SH-SY5Y (cell line): ENCODE results near the gene MED27.

Source experiments
- GATA2 ChIP-seq: IDR thresholded peaks from 2 replicates; pipeline ENCODE4 v1.6.1; 2011; ENCODE audit warnings: mild to moderate bottlenecking, low read depth, low read length
- GATA3 ChIP-seq: IDR thresholded peaks from 2 replicates; pipeline ENCODE4 v1.6.1; 2011; ENCODE audit warnings: low read depth, mild to moderate bottlenecking, low read length, moderate library complexity

Gene MED27

DNA sequence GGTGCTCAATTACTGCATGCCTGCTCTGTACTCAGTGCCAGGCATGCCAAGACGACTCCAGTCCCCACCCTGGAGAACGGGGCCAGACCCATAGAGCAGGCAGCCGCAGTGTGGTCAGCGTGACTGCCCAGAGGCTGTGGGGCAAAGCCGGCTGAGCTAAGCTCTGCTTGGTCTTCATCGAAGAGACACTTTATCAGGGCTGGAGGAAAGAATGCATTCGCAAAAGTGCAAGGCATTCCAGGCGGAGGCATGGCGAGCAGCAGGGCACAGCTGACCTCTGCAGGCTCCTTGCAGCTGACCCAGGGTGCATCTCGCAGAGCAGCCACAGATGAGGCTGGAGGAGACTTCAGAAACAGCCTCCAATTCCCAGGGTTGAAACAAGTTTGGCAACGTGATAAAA lies 13.6 kb downstream of the MED27 start:
- TF ChIP-seq GATA3 (no peak), GATA2 (no peak)

DNA sequence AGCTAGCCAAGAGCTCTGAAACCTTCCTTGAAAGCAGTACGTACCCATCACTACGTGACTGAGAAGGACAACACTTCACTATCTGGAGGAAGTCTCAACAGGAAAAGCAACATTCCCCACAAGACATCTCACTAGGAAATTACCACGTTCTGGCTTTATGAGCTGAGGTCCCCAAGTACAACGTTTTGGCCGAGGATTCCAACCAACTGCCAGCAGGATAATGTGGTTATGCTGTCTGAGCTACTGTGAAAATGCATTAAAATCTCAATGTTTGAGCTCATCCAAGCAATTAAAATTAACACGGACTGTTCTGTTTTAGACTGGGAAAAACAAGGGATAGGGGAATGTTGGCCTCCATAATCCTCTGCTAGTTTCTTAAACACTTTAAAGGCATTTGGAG lies 16.4 kb downstream of the MED27 start:
- no peak for TF ChIP-seq GATA2
- no peak for TF ChIP-seq GATA3

DNA sequence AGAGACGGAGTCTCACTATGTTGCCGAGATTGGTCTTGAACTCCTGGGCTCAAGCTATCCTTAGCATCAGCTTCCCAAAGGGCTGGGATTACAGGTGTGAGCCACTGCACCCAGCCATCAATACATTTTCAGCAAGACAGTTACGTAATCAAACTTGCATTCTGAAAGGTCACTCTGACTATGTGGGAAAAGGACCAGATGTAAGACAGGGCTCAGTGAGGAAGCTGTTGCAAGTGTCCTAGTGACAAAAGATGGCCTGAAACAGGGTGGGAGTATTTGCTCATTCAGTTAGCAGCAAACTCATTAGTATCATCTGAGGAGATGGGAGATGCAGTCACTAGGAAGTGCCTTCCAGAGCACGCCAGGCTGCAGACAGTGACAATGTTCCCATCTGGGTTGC lies 16.9 kb downstream of the MED27 start:
- TF ChIP-seq GATA2 = no peak
- no peak for TF ChIP-seq GATA3

DNA sequence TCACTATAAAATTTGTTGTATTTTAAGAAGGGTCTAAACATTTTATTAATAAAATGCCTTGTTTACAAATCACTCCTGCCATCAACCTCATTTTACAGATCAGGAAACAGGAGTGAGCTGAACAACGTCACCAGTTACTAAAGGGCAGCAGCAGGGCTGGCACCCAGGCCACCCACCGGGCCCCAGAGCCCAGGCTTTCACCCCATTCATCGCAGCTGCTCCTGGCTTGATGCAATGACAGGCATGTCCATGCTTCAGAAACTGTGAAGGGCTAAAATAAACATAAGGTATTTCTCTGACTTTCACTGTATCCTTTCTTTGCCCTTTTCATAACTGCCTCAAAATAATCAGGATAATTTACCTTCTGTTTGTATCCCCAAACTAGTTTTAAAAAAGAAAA lies 18.1 kb downstream of the MED27 start:
- TF ChIP-seq GATA2 (no peak), GATA3 (no peak)

DNA sequence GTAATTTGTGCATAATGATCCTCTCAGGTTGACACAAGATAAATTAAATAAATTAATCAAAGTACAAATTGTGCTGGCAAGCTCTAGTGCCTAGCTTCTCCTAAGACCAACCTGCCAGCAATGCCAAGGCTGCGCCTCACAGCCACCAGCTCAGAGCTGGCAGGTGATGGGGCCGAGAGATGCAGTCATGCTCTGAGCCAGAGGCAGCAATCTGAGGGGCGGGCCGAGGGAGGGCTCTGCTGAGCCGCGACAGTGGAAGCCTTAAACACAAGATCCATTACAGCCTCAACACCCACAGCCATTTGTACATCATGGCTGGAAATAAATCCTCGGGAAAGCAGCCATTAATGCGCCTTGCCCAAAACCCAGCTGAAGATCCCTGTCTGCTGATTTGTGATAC lies 20.3 kb downstream of the MED27 start:
- no peak for TF ChIP-seq GATA3
- TF ChIP-seq GATA2 = no peak

- no peak for TF ChIP-seq GATA2
- no peak for TF ChIP-seq GATA3
Measured at GRCh38 chr9:132056717-132057560, 22.7 kb downstream of the MED27 start.

DNA sequence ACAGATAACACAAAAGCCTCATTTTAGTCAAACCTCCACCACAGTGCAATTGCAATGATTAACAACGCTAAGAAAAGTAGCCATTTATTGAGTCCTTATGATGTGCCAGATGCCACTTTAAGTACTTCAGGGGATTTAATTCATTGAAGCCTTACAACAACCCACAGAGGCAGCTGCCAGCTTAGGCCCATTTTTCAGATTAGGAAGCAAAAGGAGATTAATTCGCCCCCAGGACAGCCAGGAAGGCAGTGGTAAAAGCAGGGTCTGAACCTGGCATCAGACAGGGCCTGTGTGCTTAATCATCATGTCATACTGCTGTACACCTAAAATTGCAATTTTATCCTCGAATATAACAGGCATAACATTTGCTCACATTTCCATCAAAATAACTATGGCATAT lies 23.9 kb downstream of the MED27 start:
- TF ChIP-seq GATA3 (no peak), GATA2 (no peak)

DNA sequence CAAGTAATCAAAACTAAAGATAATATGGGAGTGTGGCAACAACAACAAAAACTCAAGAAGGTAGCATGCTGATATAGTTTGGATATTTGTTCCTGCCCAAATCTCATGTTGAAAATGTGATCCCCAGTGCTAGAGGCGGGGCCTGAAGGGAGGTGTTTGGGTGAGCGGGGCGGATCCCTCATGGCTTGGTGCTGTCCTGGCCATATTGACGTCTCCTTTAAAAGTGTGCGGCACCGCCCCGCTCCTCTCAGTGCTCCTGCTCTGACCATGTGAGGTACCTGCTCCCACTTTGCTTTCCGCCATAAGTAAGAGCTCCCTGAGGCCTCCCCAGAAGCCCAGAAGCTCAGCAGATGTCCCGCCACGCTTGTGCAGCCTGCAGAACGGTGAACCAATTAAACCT lies 25.6 kb downstream of the MED27 start:
- TF ChIP-seq GATA3 = no peak
- no peak for TF ChIP-seq GATA2

DNA sequence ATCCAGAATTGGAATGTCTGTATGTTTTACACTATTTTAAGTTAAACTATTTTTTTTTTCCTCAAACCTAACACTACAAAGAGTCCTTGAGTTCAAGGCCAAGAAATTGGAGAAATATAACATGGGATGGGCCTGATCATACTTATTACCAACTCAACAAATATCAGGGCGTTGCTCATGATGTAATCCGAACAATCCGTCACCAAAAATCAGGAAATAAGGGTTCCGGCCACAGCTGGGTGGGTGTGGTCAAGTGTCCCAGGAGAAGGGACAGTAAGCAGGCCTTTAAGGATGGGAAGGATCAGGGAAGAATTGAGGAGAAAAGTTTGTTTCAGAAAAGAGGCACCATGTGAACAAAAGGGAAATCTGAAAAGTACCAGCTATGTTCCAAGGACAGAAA lies 29.8 kb downstream of the MED27 start:
- no peak for TF ChIP-seq GATA3
- no peak for TF ChIP-seq GATA2

- TF ChIP-seq GATA3 (no peak), GATA2 (no peak)
Measured at GRCh38 chr9:132049323-132049882, 30.3 kb downstream of the MED27 start.

DNA sequence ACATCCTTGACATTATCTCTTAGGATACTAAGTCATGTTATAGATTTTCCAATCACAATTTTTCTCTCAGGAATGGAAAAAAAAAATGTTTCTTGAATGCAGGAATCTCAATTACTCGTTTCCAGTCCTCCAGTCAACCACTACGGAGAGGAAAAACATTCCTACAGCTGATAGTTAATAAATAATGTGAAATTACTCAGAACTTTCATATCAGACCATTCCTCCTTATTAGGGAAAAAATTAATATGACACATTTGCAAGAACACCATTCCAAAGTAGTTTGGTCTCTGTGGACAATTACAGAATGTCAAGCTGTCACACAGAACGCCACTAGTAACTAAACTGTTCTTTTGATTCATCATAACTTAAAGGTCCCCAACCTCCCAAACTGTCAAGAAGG lies 31.5 kb downstream of the MED27 start:
- TF ChIP-seq GATA2 (no peak), GATA3 (no peak)

- TF ChIP-seq GATA2 (no peak), GATA3 (no peak)
Measured at GRCh38 chr9:132046456-132046855, 33.2 kb downstream of the MED27 start.

- TF ChIP-seq GATA2 (no peak), GATA3 (no peak)
Measured at GRCh38 chr9:132044176-132044875, 35.3 kb downstream of the MED27 start.

GRCh38 chr9:132043708-132044107 lies 36.0 kb downstream of the MED27 start:
- TF ChIP-seq GATA2 = no peak
- TF ChIP-seq GATA3 = no peak

DNA sequence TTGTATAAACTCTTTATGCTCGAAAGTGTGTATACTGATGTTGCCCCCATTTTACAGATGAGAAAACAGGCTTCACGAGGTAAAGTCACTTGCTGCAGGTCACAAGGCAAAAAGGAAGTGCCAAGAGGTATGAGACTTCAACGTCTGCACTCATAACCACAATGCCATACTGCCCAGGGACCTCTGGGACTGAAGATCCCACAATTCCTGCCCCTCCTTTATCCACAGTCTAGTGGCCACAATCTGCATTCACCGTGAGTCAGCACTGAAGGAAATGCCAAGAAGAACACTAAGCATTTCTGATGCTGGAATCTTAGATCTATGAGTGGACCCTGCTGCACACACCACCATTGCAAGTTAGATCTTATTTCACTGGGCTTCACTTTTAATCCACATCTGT lies 37.3 kb downstream of the MED27 start:
- TF ChIP-seq GATA3 (no peak), GATA2 (no peak)

GRCh38 chr9:132041798-132042197 lies 37.9 kb downstream of the MED27 start:
- TF ChIP-seq GATA3 = peak; percentile 57; the same call in 1 of the 2 replicates
- TF ChIP-seq GATA2 = peak; percentile 85
